ENCODE measurements around the gene TNRC6C.

The TNRC6C gene

DNA sequence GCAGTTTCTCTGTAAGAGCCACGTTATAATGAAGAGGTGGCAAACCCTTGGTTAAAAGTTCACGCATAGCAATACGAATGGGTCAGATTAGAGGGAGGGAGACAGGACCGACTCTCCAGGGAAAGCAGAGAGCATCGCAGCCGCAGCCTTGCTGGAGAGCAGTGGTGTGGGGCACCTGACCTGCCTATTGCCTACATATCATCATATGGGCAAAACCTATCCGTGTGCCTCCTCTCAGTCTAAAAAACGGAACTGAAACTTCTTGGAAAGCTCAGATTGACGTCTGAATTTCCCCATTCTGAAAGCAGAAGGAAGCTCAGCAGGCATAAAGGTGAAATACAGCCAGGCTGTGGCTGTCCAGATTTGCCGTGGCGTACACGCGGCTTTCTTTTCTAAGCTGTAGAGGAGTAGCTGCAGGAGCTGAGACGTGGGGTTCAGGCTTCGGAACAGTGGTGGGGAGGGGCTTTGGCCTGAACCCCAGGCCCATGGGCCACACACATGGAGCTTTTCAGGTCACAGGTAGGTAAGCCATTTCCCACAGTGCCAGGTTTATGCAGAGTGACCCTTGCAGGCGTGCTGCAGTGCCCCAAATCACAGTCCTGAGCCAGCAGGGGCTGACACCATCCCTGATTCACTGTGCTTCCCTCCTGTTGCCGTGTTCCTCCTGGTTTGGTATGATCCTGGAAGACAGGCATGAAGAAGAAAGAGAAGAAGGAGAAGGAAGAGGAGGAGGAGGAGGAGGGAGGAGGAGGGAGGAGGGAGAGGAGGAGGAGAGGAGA, 41.6 kb upstream of the TNRC6C start:
- TF ChIP-seq, protein P1, sequence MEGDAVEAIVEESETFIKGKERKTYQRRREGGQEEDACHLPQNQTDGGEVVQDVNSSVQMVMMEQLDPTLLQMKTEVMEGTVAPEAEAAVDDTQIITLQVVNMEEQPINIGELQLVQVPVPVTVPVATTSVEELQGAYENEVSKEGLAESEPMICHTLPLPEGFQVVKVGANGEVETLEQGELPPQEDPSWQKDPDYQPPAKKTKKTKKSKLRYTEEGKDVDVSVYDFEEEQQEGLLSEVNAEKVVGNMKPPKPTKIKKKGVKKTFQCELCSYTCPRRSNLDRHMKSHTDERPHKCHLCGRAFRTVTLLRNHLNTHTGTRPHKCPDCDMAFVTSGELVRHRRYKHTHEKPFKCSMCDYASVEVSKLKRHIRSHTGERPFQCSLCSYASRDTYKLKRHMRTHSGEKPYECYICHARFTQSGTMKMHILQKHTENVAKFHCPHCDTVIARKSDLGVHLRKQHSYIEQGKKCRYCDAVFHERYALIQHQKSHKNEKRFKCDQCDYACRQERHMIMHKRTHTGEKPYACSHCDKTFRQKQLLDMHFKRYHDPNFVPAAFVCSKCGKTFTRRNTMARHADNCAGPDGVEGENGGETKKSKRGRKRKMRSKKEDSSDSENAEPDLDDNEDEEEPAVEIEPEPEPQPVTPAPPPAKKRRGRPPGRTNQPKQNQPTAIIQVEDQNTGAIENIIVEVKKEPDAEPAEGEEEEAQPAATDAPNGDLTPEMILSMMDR (IDR thresholded peaks at IDR 0.05; ENCODE audit: borderline replicate concordance, insufficient read depth, low read depth, low read length): no peak
- H3K4me3 ChIP-seq (ENCODE audit: low read depth, low read length): no peak overlapping the region

DNA sequence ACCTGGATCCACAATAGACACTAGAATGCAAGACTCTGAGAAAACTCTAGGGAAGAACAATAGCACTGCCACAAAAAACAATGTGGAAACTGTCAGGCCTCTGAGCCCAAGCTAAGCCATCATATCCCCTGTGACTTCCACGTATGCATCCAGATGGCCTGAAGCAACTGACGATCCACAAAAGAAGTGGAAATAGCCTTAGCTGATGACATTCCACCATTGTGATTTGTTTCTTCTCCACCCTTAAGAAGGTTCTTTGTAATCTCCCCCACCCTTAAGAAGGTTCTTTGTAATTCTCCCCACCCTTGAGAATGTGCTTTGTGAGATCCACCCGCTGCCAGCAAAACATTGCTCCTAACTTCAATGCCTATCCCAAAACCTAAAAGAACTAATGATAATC, 39.2 kb upstream of the TNRC6C start:
- no peak overlapping the region for H3K4me3 ChIP-seq (ENCODE audit: low read depth, low read length)
- TF ChIP-seq, protein P1 (IDR thresholded peaks at IDR 0.05; ENCODE audit: borderline replicate concordance, insufficient read depth, low read depth, low read length): no peak

DNA sequence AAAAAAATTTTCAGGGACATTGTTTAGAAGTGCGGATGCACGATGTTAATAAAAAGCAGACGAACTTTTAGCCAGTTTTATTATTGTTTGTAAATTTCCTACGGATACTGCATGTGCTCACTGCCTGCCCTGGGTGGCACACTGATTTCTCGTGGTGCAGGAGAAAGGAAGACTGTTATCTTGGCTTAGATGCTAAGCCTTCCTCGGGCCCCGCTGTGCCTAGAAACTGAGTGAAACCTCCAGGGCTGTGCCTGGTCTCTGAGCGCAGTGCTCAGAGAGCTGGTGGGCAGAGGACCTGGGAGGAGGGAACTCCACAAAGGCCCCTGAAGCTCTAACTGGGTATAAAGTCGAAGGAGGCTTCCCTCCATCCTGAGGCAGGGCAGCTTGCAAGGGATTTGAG, 35.4 kb upstream of the TNRC6C start:
- TF ChIP-seq, protein P1 (IDR thresholded peaks at IDR 0.05; ENCODE audit: borderline replicate concordance, insufficient read depth, low read depth, low read length): no peak
- H3K4me3 ChIP-seq (ENCODE audit: low read depth, low read length): no peak overlapping the region

DNA sequence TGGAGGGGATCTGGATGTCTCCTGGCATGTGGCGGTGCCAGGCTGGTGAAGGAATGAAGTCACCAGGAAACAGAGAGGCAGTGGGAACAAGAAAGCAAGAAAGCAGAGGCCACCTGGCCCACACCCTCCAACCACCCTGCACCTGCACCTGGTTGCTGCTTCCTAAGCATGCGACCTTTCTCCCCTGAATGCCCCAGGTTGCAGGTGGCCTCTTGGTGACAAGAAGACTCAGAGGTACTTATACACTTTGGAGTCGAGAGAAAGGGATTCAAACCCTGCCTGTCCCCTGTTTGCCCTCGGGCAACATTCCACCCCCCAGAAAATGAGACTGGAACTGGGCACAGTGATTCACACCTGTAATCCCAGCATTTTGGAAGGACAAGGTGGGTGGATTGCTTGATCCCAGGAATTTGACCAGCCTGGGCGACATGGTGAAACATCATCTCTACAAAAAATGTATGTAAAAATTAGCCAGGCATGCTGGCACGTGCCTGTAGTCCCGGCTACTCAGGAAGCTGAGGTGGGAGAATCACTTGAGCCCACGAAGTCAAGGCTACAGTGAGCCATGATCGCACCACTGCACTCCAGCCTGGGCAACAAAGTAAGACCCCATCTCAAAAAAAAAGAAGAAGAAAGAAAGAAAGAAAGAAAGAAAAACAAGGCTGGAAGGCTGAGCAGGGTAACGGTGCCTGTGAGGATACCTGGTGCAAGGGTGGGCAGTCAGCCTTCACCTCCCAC, 34.6 kb upstream of the TNRC6C start:
- TF ChIP-seq, protein P1 (IDR thresholded peaks at IDR 0.05; ENCODE audit: borderline replicate concordance, insufficient read depth, low read depth, low read length): no peak
- H3K4me3 ChIP-seq (ENCODE audit: low read depth, low read length): no peak overlapping the region

DNA sequence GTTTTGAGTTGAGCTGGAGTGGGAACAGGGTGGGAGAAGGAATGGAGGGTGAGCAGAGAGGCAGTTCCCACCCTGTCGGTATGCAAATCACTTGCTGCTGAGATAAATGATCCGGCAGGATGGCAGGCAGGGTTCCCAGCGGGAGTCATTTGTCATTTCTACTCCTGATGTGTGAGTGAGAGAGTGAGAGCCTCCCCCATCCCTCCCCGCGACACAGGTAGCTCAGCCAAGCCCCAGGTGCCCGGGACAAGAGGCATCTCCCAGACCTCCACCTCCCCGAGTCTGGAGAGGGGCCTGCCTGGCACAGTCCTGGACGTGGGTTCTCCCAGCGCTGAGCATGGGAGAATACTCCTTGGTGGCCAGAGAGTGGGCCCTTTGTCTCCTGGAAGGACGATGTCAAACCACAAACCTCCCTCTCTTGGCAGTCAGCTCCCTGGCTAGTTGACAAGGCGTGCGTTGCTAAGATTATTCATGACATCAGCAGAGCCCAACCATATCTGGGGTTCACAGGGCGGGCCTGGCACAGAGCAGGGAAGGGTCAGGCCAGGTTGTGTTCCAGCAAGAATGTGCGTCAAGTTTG, 33.7 kb upstream of the TNRC6C start:
- TF ChIP-seq, protein P1 (IDR thresholded peaks at IDR 0.05; ENCODE audit: borderline replicate concordance, insufficient read depth, low read depth, low read length): no peak
- H3K4me3 ChIP-seq (ENCODE audit: low read depth, low read length): no peak overlapping the region

DNA sequence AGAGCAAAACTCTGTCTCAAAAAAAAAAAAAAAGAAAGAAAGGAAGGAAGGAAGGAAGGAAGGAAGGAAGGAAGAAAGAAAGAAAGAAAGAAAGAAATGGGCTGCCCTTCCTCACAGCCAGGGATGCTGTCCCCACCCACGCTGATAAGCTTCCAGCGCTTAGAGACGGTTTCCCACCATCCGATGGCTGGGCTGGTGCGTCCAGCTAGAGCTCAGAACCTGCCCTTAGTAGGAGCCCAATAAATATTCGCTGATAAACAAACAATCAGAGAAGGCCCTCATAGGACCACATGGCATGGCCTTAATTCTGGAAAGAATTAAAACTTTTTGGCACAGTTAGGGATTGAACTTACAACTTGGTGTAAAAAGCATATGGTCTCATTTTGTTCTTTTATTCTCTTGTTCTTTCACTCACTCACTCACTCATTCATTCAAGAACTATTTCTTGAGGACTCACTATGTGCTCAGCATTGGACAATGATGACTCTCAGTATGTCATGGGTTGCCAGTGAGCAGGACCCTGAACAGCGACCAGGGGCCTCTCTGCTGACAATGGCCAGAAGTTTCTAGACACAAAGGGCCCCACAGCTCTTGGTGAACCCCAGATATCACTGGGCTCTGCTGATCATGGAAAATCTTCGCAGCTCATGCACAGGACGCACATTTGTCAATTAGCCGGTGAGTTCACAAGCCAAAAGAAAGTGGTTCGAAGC, 32.5 kb upstream of the TNRC6C start:
- no peak overlapping the region for H3K4me3 ChIP-seq (ENCODE audit: low read depth, low read length)

More for the DNA sequence above, 32.5 kb upstream of the TNRC6C start:
- TF ChIP-seq, protein P1 (IDR thresholded peaks at IDR 0.05; ENCODE audit: borderline replicate concordance, insufficient read depth, low read depth, low read length): no peak

Data from GM12875 (cell line).